ENCODE results near the gene MINK1. TPM values are rescaled to one million over a fixed set of nuclear protein-coding genes. Genes with fewer than 3 reads are reported as not detected.

MINK1 gene
- total and polyA plus RNA-seq, 2 of the 13 experiments (the other 11 are each of a cell fraction or from before 2014, with no cell fraction given), result 17.2 to 63.9 TPM

- TF ChIP-seq ZNF687 (CRISPR knock-in tag; IDR thresholded peaks at IDR 0.05), result peak; percentile 90
- no peak for TF ChIP-seq ATF7 (IDR thresholded peaks at IDR 0.05)
- TF ChIP-seq ATF7 (CRISPR knock-in tag; IDR thresholded peaks at IDR 0.05), result no peak
- TF ChIP-seq MTERF4 (CRISPR knock-in tag; IDR thresholded peaks at IDR 0.05), result peak; percentile 91; the same call in 1 of the 2 replicates
- no peak for TF ChIP-seq GTF2F1 (IDR thresholded peaks at IDR 0.05; ENCODE audit: low read length)
- no peak for TF ChIP-seq SOX13 (IDR thresholded peaks at IDR 0.05)
- no peak for TF ChIP-seq SOX13 (CRISPR knock-in tag; conservative IDR thresholded peaks at IDR 0.05 in 1 of 2, IDR thresholded peaks at IDR 0.05 in 1 of 2)
- no peak; the same call in 1 of the 2 replicates for TF ChIP-seq KAT8 (CRISPR knock-in tag; IDR thresholded peaks at IDR 0.05)
- TF ChIP-seq HDAC1 (CRISPR knock-in tag; IDR thresholded peaks at IDR 0.05), result peak; percentile 58; the same call in 1 of the 2 replicates
- TF ChIP-seq GATAD2A (CRISPR knock-in tag; IDR thresholded peaks at IDR 0.05), result no peak
- TF ChIP-seq RNF219 (CRISPR knock-in tag; IDR thresholded peaks at IDR 0.05), result no peak
- TF ChIP-seq FUBP1 (CRISPR knock-in tag; IDR thresholded peaks at IDR 0.05; ENCODE audit: borderline replicate concordance), result no peak
- no peak for TF ChIP-seq ZNF232 (CRISPR knock-in tag; IDR thresholded peaks at IDR 0.05; ENCODE audit: borderline replicate concordance)
- TF ChIP-seq TMF1 (CRISPR knock-in tag; IDR thresholded peaks at IDR 0.05; ENCODE audit: low read depth), result no peak; the same call in 1 of the 2 replicates
- 0 out of 2 replicates have a peak, but pooled peaks have one; percentile 49 for TF ChIP-seq NKX3-1 (CRISPR knock-in tag; IDR thresholded peaks at IDR 0.05)
- no peak for TF ChIP-seq ZNF10 (CRISPR knock-in tag; IDR thresholded peaks at IDR 0.05; ENCODE audit: borderline replicate concordance, low read depth)
- TF ChIP-seq REPIN1 (CRISPR knock-in tag; IDR thresholded peaks at IDR 0.05; ENCODE audit: borderline replicate concordance, low read depth), result no peak; the same call in 1 of the 2 replicates
- no peak for TF ChIP-seq LCORL (IDR thresholded peaks at IDR 0.05)
- TF ChIP-seq LCORL (CRISPR knock-in tag; IDR thresholded peaks at IDR 0.05), result no peak
- no peak for TF ChIP-seq PAWR (CRISPR knock-in tag; IDR thresholded peaks at IDR 0.05; ENCODE audit: borderline replicate concordance)
These were observed 43.0 kb upstream of the MINK1 start (continued) for GRCh38 chr17:4789951-4790704.
